DOHH2 (cell line): Measurements from ENCODE around the gene EDAR.

Experiments
- EZH2phosphoT487 ChIP-seq: fragments of 200-600 bp; sonication (generic); IDR thresholded peaks from 2 replicates; pipeline ENCODE4 v1.6.1; 2017; ENCODE audit warnings: borderline replicate concordance, mild to moderate bottlenecking, antibody characterized with exemption, low read length, moderate library complexity, mixed read lengths
- TF ChIP-seq, protein P1 (sequence below): fragments of 200-600 bp; sonication (generic); IDR thresholded peaks from one replicate; pipeline ENCODE4 v1.5.1; 2014; ENCODE audit warnings: antibody characterized with exemption, mild to moderate bottlenecking, low read depth, low read length; ENCODE audit not compliant: poor library complexity, severe bottlenecking

DNA sequence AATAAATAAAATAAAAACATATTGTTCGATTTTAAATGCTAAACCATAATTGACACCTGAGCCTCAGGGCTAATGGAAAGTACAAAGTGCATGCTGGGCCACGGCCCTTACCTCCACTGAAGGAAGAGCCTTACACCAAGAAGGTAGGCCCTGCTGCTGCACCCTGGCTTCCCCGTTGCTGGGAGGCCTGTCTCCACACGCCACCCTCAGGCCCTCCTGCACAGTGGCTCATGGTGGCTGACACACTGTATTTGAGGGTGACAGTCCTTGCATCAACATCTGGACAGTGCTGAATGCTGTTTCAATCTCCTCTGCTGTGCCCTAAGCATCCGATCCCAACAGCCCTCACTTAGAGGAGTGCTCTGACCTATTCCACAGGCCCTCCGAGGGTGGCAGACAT, 39.3 kb upstream of the EDAR start:
- TF ChIP-seq, protein P1, sequence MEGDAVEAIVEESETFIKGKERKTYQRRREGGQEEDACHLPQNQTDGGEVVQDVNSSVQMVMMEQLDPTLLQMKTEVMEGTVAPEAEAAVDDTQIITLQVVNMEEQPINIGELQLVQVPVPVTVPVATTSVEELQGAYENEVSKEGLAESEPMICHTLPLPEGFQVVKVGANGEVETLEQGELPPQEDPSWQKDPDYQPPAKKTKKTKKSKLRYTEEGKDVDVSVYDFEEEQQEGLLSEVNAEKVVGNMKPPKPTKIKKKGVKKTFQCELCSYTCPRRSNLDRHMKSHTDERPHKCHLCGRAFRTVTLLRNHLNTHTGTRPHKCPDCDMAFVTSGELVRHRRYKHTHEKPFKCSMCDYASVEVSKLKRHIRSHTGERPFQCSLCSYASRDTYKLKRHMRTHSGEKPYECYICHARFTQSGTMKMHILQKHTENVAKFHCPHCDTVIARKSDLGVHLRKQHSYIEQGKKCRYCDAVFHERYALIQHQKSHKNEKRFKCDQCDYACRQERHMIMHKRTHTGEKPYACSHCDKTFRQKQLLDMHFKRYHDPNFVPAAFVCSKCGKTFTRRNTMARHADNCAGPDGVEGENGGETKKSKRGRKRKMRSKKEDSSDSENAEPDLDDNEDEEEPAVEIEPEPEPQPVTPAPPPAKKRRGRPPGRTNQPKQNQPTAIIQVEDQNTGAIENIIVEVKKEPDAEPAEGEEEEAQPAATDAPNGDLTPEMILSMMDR = no peak
- no peak for TF ChIP-seq EZH2phosphoT487
